Prostate gland (tissue), 2 donors: ENCODE results near the gene COL23A1.

ENCODE experiments used
- POLR2A ChIP-seq: fragments of 450-650 bp; IDR thresholded peaks from one replicate; pipeline ENCODE4 v1.6.1; 2016; ENCODE audit warnings: antibody characterized with exemption, mild to moderate bottlenecking
- POLR2AphosphoS5 ChIP-seq: sonication (generic); formaldehyde crosslinking; IDR thresholded peaks from one replicate; pipeline ENCODE4 v1.6.1; 2017; ENCODE audit warnings: antibody characterized with exemption
- TF ChIP-seq, protein P1 (sequence below), 4 experiments: fragments of 200-600 bp in 2 of 4; fragments of 450-650 bp in 2 of 4; sonication (generic) in 2 of 4; IDR thresholded peaks; 1 replicate in 3 of 4; 2 replicates in 1 of 4; pipeline ENCODE4 v1.5.1; 2016 to 2019; ENCODE audit warnings: antibody characterized with exemption in 4 of 4, mild to moderate bottlenecking in 2 of 4, moderate library complexity in 2 of 4

DNA sequence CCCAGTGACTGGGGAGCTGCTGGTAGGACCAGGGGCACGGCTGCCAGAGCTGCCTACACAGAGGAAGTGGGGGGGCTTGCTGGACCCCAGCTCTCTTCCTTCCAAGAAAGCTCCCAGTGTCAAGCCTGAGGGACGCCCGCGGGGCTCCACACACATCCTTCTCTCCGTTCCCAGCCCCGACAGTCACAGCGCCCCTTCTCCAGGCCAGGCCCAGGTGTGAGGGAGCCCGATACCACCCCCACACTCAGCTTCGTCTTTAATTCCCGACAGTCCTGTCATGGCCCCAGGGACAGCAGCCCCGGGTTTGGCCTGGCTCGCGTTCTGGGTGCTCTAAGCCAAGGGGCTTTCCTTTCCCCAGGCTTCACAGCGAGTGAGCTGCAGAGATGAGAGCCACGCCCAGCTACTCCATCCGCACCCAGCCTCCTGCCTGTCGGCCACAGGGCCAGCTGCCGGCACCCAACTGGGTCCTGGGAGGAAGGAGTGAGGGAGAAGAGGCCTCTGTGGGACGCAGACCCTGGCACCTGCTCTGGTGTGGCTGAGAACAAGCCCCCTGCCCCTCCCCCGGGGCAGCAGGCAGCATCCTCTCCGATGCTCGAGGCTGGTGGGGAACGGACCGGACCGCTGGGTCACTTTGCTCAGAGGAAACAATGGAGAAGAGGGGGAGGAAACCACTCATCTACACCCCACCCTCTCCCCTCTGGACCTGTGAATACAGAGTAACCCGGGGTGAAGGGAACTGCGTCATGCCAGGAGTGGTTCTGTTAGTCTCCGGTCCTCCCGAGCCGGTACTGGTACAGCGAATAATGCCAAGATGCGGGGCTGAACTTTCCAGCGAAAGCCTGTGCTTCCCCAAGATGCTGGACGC is 303.7 kb downstream of the COL23A1 start:
- TF ChIP-seq, protein P1, sequence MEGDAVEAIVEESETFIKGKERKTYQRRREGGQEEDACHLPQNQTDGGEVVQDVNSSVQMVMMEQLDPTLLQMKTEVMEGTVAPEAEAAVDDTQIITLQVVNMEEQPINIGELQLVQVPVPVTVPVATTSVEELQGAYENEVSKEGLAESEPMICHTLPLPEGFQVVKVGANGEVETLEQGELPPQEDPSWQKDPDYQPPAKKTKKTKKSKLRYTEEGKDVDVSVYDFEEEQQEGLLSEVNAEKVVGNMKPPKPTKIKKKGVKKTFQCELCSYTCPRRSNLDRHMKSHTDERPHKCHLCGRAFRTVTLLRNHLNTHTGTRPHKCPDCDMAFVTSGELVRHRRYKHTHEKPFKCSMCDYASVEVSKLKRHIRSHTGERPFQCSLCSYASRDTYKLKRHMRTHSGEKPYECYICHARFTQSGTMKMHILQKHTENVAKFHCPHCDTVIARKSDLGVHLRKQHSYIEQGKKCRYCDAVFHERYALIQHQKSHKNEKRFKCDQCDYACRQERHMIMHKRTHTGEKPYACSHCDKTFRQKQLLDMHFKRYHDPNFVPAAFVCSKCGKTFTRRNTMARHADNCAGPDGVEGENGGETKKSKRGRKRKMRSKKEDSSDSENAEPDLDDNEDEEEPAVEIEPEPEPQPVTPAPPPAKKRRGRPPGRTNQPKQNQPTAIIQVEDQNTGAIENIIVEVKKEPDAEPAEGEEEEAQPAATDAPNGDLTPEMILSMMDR (IDR thresholded peaks at IDR 0.05), result no peak
- TF ChIP-seq POLR2A (no peak), POLR2AphosphoS5 (no peak)
